ENCODE results near the gene THSD1. TPM values are rescaled to one million over a fixed set of nuclear protein-coding genes. Genes with fewer than 3 reads are reported as not detected.

The THSD1 gene
- total and polyA plus RNA-seq, 10 of the 15 experiments (the other 5 are each of a cell fraction or from before 2014, with no cell fraction given): 0.03 to 0.20 (median 0.13) TPM; not detected in 2

GRCh38 chr13:52414051-52414450 is 8.1 kb upstream of the THSD1 start:
- peaks cover 2 to 10% of the 10 kb centered on the region in 2 experiments; a peak in 3 of 4 replicates for H3K36me3 ChIP-seq (ENCODE audit: control insufficient read depth in 2 of 2, insufficient read depth in 2 of 2, low read length in 1 of 2)
- no TSS peak for BruUV-seq (replicated peaks)
- DNase-seq (ENCODE audit: low read depth, low spot score) (no peak), FAIRE-seq (no peak), ATAC-seq (no peak)
- no peaks in the 10 kb centered on the region for H3K4me1 ChIP-seq (ENCODE audit: control insufficient read depth, insufficient read depth, low read length)
- no peaks in the 10 kb centered on the region for H3K9me3 ChIP-seq (replicated peaks; ENCODE audit: control insufficient read depth, insufficient read depth, low read length)
- no peak overlapping the region for H3K4me2 ChIP-seq (ENCODE audit: control insufficient read depth, insufficient read depth)
- no peak overlapping the region for H3K27ac ChIP-seq (ENCODE audit: control insufficient read depth, insufficient read depth)
- RAD21 ChIA-PET (ENCODE audit: unreplicated experiment): no interaction called here
- CTCF ChIA-PET: no interaction called here
- H3K27me3 ChIP-seq (replicated peaks in 1 of 2; ENCODE audit: control insufficient read depth in 2 of 2, insufficient read depth in 2 of 2, low read length in 1 of 2): no peaks in the 10 kb centered on the region
- H4K20me1 ChIP-seq (ENCODE audit: control insufficient read depth, insufficient read depth): no peaks in the 10 kb centered on the region
- 95% methylated on average over 1 of the region's 1 CpG for WGBS (ENCODE audit: insufficient coverage, insufficient replicate concordance, low lambda C conversion rate, missing lambda C conversion rate)
- no peaks in the 10 kb centered on the region for H3K79me2 ChIP-seq (ENCODE audit: control insufficient read depth, insufficient read depth, low read length)
- SMC1A ChIA-PET (ENCODE audit: uncharacterized antibody, unreplicated experiment): no interaction called here
- intact Hi-C loops (cut with micrococcal nuclease; ENCODE audit: unreplicated experiment): no loop called here
- no peak overlapping the region for H3K4me3 ChIP-seq
- POLR2A ChIA-PET: no interaction called here
- H3K9ac ChIP-seq (ENCODE audit: control insufficient read depth, insufficient read depth, low read length): no peak overlapping the region
- in situ Hi-C loops (cut with MboI): no loop called here
- TF ChIP-seq RCOR1 (conservative IDR thresholded peaks at IDR 0.05; ENCODE audit: low read depth, low read length): no peak
- TF ChIP-seq RELA (IDR thresholded peaks at IDR 0.05; ENCODE audit: borderline replicate concordance, partially characterized antibody): no peak
- no peak for TF ChIP-seq NR2F1 (conservative IDR thresholded peaks at IDR 0.05)
- TF ChIP-seq POLR2AphosphoS2 (IDR thresholded peaks at IDR 0.05; ENCODE audit: low read depth, low read length): no peak
- TF ChIP-seq RAD21 (IDR thresholded peaks at IDR 0.05; ENCODE audit: insufficient read depth, low read depth, low read length): no peak
- TF ChIP-seq RBBP5 (conservative IDR thresholded peaks at IDR 0.05): no peak
- no peak for TF ChIP-seq ELK1 (IDR thresholded peaks at IDR 0.05; ENCODE audit: low read depth, low read length)
- no peak for TF ChIP-seq PML (IDR thresholded peaks at IDR 0.05; ENCODE audit: low read length)
- no peak overlapping the region for H2AFZ ChIP-seq (ENCODE audit: control insufficient read depth, low read depth, low read length)

- no peaks in the 10 kb centered on the region for H3K79me2 ChIP-seq (ENCODE audit: control insufficient read depth, insufficient read depth, low read length)
- RAD21 ChIA-PET (ENCODE audit: unreplicated experiment): no interaction called here
- H3K27me3 ChIP-seq (replicated peaks in 1 of 2; ENCODE audit: control insufficient read depth in 2 of 2, insufficient read depth in 2 of 2, low read length in 1 of 2): no peaks in the 10 kb centered on the region
- POLR2A ChIA-PET: no interaction called here
- 71% methylated on average over 1 of the region's 1 CpG for WGBS (ENCODE audit: insufficient coverage, insufficient replicate concordance, low lambda C conversion rate, missing lambda C conversion rate)
- no peak for DNase-seq (ENCODE audit: low read depth, low spot score)
- H3K4me1 ChIP-seq (ENCODE audit: control insufficient read depth, insufficient read depth, low read length): no peaks in the 10 kb centered on the region
- H3K9ac ChIP-seq (ENCODE audit: control insufficient read depth, insufficient read depth, low read length): no peak overlapping the region
- H3K36me3 ChIP-seq (ENCODE audit: control insufficient read depth in 2 of 2, insufficient read depth in 2 of 2, low read length in 1 of 2): peaks cover 2 to 6% of the 10 kb centered on the region in 2 experiments; a peak in 3 of 4 replicates
- no peak for FAIRE-seq
- ATAC-seq: no peak
- H3K4me2 ChIP-seq (ENCODE audit: control insufficient read depth, insufficient read depth): no peak overlapping the region
- no peak overlapping the region for H3K27ac ChIP-seq (ENCODE audit: control insufficient read depth, insufficient read depth)
- intact Hi-C loops (cut with micrococcal nuclease; ENCODE audit: unreplicated experiment) (no loop called here), in situ Hi-C loops (cut with MboI) (no loop called here)
- no peaks in the 10 kb centered on the region for H4K20me1 ChIP-seq (ENCODE audit: control insufficient read depth, insufficient read depth)
- CTCF ChIA-PET: interaction anchor here (1.1 kb wide), 1 partner anchor 39 kb away, joined by 4 read pairs; no protein-coding TSS in a partner anchor
- no peaks in the 10 kb centered on the region for H3K9me3 ChIP-seq (replicated peaks; ENCODE audit: control insufficient read depth, insufficient read depth, low read length)
- H3K4me3 ChIP-seq: no peak overlapping the region
- no TSS peak for BruUV-seq (replicated peaks)
- SMC1A ChIA-PET (ENCODE audit: uncharacterized antibody, unreplicated experiment): interaction anchor here (1.4 kb wide), 1 partner anchor 10 kb away, joined by 3 read pairs; no protein-coding TSS in a partner anchor
- no peak overlapping the region for H2AFZ ChIP-seq (ENCODE audit: control insufficient read depth, low read depth, low read length)
- TF ChIP-seq FOS (IDR thresholded peaks at IDR 0.05; ENCODE audit: borderline replicate concordance, extremely low read depth, insufficient read length) (no peak), RELB (IDR thresholded peaks at IDR 0.05; ENCODE audit: low read depth) (no peak), ZNF687 (IDR thresholded peaks at IDR 0.05) (no peak), ZNF217 (IDR thresholded peaks at IDR 0.05) (no peak)
Measured at GRCh38 chr13:52412128-52412527, 6.2 kb upstream of the THSD1 start.
